ENCODE measurements around the gene EIF3F.

The EIF3F gene

GRCh38 chr11:7994581-7995278 lies 7.6 kb downstream of the EIF3F start:
- DNase-seq: no peak

- DNase-seq: no peak
Measured at GRCh38 chr11:7999795-8000194, 12.7 kb downstream of the EIF3F start.

GRCh38 chr11:8000390-8000789 lies 13.3 kb downstream of the EIF3F start:
- DNase-seq: no peak

- DNase-seq: no peak
Measured at GRCh38 chr11:8002676-8003075, 15.5 kb downstream of the EIF3F start.

- DNase-seq: no peak
Measured at GRCh38 chr11:8003187-8003586, 16.1 kb downstream of the EIF3F start.

GRCh38 chr11:8004008-8004407 lies 16.9 kb downstream of the EIF3F start:
- DNase-seq: no peak

- DNase-seq: peak; percentile 14
Measured at GRCh38 chr11:8005556-8005955, 18.4 kb downstream of the EIF3F start.

- DNase-seq: peak; percentile 56
Measured at GRCh38 chr11:8006349-8006977, 19.3 kb downstream of the EIF3F start.

GRCh38 chr11:8008212-8008611 lies 21.1 kb downstream of the EIF3F start:
- no peak for DNase-seq

GRCh38 chr11:8009856-8010255 lies 22.7 kb downstream of the EIF3F start:
- DNase-seq: peak; percentile 9

- DNase-seq: peak; percentile 7
Measured at GRCh38 chr11:8011371-8011770, 24.2 kb downstream of the EIF3F start.

- peak; percentile 11 for DNase-seq
Measured at GRCh38 chr11:8011981-8012444, 24.9 kb downstream of the EIF3F start.

GRCh38 chr11:8013833-8014232 lies 26.7 kb downstream of the EIF3F start:
- peak; percentile 13 for DNase-seq

- DNase-seq: no peak
Measured at GRCh38 chr11:8015753-8016239, 28.7 kb downstream of the EIF3F start.

GRCh38 chr11:8016440-8016839 lies 29.3 kb downstream of the EIF3F start:
- peak; percentile 17 for DNase-seq

GRCh38 chr11:8017071-8017470 lies 29.9 kb downstream of the EIF3F start:
- DNase-seq: no peak

GRCh38 chr11:8017894-8018483 lies 30.9 kb downstream of the EIF3F start:
- DNase-seq: no peak

GRCh38 chr11:8018484-8019313 lies 31.6 kb downstream of the EIF3F start:
- DNase-seq: peak; percentile 68

GRCh38 chr11:8019314-8020243 lies 32.4 kb downstream of the EIF3F start:
- peak; percentile 45 for DNase-seq

GRCh38 chr11:8020244-8020597 lies 33.1 kb downstream of the EIF3F start:
- DNase-seq: no peak

- no peak for DNase-seq
Measured at GRCh38 chr11:8021920-8022319, 34.8 kb downstream of the EIF3F start.

GRCh38 chr11:8022876-8023275 lies 35.7 kb downstream of the EIF3F start:
- no peak for DNase-seq
